NCI-H2196 (cell line): ENCODE measurements around the gene OR6P1.

Experiments
- DNase-seq: peaks from one replicate; lab custom pipeline; 2025; ENCODE audit not compliant: unreplicated experiment; lab: John Stamatoyannopoulos, UW

The OR6P1 gene

GRCh38 chr1:158520021-158520420 is 50.4 kb downstream of the OR6P1 start:
- no peak for DNase-seq

- DNase-seq: no peak
Observed at GRCh38 chr1:158516966-158517365, 53.4 kb downstream of the OR6P1 start.
